ENCODE measurements around the gene REPIN1.

Gene REPIN1

DNA sequence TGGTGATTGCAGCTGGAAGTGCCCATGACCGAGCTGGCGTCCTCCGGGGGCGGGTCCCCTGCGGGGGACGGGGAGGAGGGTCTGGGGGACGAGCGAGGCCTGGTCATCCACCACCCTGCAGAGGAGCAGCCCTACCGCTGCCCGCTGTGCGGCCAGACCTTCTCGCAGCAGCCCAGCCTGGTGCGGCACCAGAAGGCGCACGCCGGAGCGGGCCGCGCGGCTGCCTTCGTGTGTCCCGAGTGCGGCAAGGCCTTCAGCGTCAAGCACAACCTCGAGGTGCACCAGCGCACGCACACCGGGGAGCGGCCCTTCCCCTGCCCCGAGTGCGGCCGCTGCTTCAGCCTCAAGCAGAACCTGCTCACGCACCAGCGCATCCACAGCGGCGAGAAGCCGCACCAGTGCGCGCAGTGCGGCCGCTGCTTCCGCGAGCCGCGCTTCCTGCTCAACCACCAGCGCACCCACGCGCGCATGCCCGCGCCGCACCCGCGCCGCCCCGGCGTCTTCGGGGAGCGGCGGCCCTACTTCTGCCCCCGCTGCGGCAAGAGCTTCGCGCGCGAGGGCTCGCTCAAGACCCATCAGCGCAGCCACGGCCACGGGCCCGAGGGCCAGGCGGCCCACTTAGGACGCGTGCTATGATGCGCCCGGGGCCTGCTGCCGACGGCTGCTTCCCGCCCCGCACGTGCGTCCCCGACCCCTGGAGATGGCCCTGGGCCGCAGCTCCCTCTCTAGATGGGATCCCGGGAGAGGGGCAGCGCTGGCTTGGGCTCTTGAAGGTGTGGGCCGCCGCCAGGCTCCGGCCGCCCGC, 39.2 kb downstream of the REPIN1 start:
- no peak for DNase-seq (ENCODE audit: low spot score)

DNA sequence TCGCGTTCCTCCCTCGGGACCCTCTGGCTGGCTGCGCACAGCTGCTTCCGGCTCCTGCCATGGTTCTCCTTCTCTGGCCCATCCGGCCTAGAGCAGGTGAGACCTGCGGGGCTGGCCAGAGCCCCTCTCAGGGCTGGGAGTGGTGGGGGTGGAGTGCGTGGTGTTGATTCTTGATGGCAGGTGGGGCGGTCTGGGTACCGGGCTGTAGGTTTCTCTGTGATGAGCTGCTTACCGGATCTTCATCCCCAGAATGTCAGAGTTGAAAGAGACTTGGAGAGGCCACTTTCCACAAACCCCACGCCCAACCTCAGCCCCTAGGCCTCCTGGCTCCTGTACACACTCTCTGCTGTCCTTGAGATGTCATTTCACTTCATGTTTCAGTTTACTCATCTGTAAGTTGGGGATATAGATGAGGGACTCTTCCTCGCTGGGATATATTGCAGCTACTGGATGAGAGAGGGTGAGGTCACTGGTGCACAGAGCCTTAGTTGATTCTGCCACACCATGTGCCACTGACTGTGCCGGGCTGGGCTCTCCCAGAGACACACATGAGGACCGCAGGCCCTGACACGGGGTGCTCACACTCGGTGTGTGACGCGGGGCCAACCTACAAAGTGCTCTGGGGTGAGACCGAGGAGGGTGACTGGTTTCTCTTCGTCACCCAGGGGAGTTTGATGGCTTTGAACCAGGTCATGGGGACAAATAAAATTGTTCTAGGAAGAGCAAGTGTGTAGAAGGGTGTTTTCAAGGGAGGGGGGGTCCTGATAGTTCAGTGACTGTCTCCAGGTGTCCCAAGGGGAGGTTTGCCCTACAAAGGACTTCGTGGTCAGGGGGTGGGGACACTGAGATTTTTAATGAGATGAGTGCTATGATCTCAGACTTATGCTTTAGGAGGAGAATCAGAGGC, 40.0 kb downstream of the REPIN1 start:
- no peak for DNase-seq (ENCODE audit: low spot score)

DNA sequence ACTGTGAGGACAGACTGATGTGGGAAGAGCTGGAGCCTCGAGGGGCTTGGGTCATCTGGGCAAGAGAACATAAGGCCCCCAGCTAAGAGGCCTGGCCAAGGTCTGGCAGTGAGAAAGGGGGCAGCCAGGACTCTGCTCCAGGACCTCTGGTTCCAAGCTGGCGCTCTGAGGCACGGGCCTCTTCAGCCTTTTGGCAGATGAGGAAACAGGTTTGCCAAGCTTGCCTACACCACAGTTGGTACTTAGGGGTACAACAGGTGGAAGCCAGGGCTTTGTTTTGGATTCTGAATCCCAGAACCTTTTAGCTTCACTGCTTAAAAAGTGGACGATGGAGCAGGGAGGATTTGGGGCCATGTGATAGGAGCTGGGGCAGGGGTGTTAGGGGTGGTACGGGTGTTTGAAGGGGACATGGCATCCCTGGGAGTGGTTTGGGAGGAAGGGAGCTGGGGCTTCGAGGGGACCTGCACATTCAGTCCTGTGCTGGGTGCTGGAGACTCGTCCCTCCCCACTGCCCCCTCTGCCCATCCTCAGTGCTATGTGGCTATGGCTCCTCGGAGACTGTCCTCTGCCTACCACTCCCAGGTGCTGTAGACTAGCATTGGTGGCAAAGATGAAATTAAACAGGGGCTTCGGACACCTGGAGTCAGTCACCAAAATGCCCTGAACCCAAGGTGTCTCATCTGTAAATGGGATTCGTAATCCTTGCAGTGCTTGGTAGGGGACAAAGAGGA, 40.8 kb downstream of the REPIN1 start:
- DNase-seq (ENCODE audit: low spot score), result no peak

- DNase-seq (ENCODE audit: low spot score), result no peak
Observed at GRCh38 chr7:150410131-150410530, 41.5 kb downstream of the REPIN1 start.

DNA sequence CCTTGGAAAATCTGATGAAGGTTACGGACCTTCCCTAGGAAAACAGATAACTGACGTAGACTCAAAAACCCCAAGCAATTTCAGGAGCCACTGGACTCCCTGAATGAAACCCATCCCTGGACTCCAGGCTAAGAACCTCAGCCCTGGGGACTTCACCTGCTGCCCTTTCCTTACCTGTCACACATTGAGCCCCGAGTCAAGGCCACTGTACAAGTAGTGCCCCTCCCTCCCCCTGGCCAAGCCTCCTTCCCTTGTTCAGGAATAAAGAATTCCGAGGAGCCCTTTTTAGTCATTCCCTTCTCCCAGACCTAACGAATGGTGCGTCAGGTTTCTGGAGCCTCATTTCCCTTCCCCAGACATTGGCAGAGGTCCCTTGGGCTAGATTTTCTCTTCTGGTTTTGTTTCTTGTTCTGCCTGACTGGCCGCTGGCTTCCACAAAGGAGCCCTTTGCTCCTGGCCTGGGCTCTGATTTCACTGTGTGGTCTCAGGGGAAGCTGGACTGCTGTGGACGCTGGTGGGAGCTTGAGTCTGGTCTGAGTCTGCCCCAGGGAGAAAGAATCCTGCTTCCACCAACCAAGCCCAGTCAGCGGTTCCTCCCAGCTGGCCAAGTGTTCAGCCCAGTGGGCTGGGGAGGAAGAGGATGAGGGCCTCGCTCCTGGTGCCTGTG, 42.2 kb downstream of the REPIN1 start:
- DNase-seq (ENCODE audit: low spot score), result no peak

- no peak for DNase-seq (ENCODE audit: low spot score)
Observed at GRCh38 chr7:150411606-150412005, 43.0 kb downstream of the REPIN1 start.

DNA sequence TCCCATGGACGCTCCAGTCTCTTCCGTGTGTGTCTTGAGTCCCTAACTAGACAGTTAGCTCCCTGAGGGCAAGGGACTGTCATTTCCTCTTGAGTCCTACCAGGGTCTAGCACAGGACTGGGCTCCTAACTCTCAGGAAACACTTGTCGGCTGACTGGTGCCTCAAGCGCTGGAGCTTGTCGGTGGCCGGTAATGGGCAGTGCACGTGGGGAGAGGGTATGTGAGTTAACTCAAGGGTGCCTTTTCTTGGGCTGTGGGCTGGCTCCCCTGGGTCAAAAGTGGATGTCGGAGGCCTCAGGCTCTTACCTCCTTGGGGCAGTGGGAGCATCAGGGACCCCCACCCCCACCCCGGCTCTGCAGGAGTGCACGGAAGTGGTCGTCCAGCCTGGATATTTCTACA, 43.4 kb downstream of the REPIN1 start:
- DNase-seq (ENCODE audit: low spot score), result no peak

GRCh38 chr7:150412518-150413488, 44.2 kb downstream of the REPIN1 start:
- no peak for DNase-seq (ENCODE audit: low spot score)

DNA sequence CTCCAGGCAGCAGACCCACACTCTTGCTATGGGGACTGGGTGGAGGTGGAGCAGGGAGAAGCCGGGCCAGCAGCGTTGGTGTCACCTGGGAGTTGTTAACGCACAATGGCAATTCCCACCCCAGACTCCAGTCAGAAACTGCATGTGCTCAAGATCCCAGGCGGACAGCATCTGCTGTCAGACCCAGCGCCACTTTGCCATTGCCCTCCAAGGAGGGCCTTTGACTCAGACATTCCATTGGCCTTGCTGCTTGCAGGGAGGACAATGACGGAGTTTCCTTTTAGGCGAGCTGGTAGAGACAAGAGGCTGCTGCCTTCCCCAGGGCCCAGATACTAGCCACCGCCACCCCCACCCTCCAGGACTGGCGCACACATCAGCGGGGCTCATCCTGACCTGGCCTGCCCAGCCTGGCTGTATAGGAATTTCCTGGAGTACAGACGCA, 45.0 kb downstream of the REPIN1 start:
- no peak for DNase-seq (ENCODE audit: low spot score)

GRCh38 chr7:150415161-150416153, 46.8 kb downstream of the REPIN1 start:
- no peak for DNase-seq (ENCODE audit: low spot score)

DNA sequence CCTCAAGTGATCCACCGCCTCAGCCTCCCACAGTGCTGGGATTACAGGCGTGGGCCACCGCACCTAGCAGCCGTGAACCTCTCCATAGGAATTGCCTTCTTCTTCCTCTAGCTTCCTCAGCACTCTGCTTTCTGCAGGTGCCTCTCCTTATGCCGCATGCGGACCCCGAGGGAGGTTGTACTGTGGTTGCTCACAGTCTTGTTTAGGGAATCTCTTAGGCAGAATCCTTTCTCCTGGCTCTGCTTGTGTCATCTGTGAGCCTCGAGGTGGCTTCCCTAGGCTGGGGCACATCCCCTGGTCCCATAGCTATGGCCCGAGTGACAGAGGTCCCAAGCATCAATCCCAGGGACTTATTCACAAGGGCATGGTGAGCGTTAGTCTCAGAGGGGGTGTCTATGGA, 48.6 kb downstream of the REPIN1 start:
- no peak for DNase-seq (ENCODE audit: low spot score)

- no peak for DNase-seq (ENCODE audit: low spot score)
Observed at GRCh38 chr7:150417863-150418262, 49.2 kb downstream of the REPIN1 start.

GRCh38 chr7:150420242-150420641, 51.6 kb downstream of the REPIN1 start:
- no peak for DNase-seq (ENCODE audit: low spot score)

DNA sequence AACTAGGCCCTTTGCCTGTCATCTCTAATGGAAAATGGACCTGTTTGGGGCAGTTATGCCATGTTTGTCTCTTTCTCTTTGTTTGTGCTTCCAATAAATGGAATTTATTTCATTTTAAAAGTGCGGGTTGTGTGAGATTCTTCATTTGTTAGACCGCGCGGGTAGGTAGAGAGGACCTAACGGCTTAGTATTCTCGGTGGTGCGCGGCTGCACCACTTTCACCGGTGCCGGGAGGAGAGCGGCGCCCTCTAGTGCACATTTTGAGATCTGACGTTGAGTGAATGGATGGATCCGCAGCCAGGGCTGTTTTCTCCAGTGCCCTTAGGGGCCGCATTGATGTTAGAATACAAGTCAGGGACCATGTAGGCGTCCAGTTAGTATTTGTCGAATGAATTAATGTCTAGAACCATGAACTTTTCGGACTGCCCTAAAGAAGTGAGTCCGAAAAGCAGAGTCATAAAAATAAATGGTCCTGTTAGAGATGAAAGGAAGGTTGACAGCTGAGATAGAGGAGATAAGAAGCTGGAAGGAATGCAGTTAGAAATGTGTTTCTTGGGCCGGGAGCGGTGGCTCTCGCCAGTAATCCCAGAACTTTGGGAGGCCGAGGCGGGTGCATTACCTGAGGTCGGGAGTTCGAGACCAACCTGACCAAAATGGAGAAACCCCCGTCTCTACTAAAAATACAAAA, 52.5 kb downstream of the REPIN1 start:
- peak; percentile 87 for DNase-seq (ENCODE audit: low spot score)

GRCh38 chr7:150421831-150422230, 53.2 kb downstream of the REPIN1 start:
- no peak for DNase-seq (ENCODE audit: low spot score)

Data from iPS-NIHi11 (cell line).